ENCODE measurements around the gene TRAM2. TPM values are rescaled to one million over a fixed set of nuclear protein-coding genes. Genes with fewer than 3 reads are reported as not detected.

The TRAM2 gene
- total RNA-seq, 1 donor from 2014 or later: 159 TPM

DNA sequence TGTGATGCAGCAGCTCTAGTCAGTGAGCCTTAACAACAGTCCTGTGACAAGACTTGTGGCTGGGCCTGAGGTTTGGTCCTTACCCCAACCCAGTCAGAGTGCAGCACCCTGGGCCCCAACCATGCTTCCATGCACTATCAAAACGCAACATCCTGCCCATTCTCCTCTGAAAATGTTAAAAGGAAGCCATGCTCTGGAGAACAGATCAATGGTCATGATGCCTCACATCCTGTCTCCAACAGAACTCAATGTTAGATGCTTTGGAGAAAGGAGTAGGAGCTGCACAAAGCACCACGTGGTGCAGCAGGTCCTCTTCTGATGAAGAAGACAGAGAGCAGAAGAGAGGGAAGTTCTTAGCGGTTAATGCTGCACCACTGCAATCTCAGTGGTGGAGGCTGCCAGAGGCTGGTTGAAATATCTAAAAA is 41.9 kb downstream of the TRAM2 start:
- Mint-ChIP-seq H3K27ac (ENCODE audit: unreplicated experiment) (no peak overlapping the region), H3K27me3 (ENCODE audit: low read depth) (no peaks in the 10 kb centered on the region), H3K9me3 (ENCODE audit: low read depth) (no peaks in the 10 kb centered on the region), H3K4me3 (ENCODE audit: unreplicated experiment) (no peak overlapping the region), H3K4me1 (ENCODE audit: low read depth) (peaks cover 81% of the 10 kb centered on the region), H3K36me3 (ENCODE audit: low read depth) (peaks cover 20% of the 10 kb centered on the region)
- TF ChIP-seq, protein P1, sequence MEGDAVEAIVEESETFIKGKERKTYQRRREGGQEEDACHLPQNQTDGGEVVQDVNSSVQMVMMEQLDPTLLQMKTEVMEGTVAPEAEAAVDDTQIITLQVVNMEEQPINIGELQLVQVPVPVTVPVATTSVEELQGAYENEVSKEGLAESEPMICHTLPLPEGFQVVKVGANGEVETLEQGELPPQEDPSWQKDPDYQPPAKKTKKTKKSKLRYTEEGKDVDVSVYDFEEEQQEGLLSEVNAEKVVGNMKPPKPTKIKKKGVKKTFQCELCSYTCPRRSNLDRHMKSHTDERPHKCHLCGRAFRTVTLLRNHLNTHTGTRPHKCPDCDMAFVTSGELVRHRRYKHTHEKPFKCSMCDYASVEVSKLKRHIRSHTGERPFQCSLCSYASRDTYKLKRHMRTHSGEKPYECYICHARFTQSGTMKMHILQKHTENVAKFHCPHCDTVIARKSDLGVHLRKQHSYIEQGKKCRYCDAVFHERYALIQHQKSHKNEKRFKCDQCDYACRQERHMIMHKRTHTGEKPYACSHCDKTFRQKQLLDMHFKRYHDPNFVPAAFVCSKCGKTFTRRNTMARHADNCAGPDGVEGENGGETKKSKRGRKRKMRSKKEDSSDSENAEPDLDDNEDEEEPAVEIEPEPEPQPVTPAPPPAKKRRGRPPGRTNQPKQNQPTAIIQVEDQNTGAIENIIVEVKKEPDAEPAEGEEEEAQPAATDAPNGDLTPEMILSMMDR (IDR thresholded peaks at IDR 0.05): no peak
- no peak for DNase-seq (ENCODE audit: low spot score)

DNA sequence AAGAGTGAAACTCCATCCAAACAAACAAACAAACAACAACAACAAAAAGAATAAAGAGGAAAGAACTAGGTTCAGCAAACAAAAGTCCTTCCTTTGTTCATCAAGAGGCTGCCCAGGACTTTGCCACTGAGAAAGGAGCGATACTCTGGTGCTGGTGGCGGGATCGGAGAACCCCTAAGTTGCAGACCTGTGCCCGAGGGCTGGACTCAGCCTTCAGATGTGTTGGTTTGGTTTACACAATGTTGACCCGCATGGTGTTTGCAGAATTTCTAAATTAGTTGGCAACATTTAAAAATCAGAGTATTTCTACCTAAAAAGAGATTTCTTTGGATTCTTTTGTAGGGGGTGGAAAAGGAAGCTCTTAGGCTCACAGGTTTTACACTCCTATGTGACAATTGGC is 42.5 kb downstream of the TRAM2 start:
- no peak for DNase-seq (ENCODE audit: low spot score)
- H3K27me3 Mint-ChIP-seq (ENCODE audit: low read depth): no peaks in the 10 kb centered on the region
- H3K9me3 Mint-ChIP-seq (ENCODE audit: low read depth): no peaks in the 10 kb centered on the region
- TF ChIP-seq, protein P1 (IDR thresholded peaks at IDR 0.05): no peak
- peaks cover 20% of the 10 kb centered on the region for H3K36me3 Mint-ChIP-seq (ENCODE audit: low read depth)
- H3K27ac Mint-ChIP-seq (ENCODE audit: unreplicated experiment): no peak overlapping the region
- peaks cover 75% of the 10 kb centered on the region for H3K4me1 Mint-ChIP-seq (ENCODE audit: low read depth)
- no peak overlapping the region for H3K4me3 Mint-ChIP-seq (ENCODE audit: unreplicated experiment)

DNA sequence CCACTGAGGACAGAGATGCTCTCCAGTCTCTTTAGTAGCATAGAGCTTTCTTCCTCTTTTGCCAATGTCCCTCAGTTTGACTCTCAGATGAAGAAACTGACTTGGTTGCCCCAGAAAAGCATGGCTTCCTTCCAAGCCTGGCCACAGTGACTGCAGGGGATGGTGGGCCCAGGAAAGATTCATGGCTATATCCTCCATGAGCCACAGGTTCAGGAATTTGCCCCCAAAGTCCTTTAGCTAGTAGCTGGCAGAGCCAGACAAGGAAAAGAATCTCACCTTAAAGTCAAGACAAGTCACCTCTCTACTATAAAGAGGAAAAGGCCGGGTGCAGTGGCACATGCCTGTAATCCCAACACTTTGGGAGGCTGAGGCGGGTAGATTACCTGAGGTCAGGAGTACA is 43.4 kb downstream of the TRAM2 start:
- TF ChIP-seq, protein P1 (IDR thresholded peaks at IDR 0.05): no peak
- no peak overlapping the region for H3K27ac Mint-ChIP-seq (ENCODE audit: unreplicated experiment)
- H3K9me3 Mint-ChIP-seq (ENCODE audit: low read depth): no peaks in the 10 kb centered on the region
- H3K4me3 Mint-ChIP-seq (ENCODE audit: unreplicated experiment): no peak overlapping the region
- DNase-seq (ENCODE audit: low spot score): no peak
- peaks cover 66% of the 10 kb centered on the region for H3K4me1 Mint-ChIP-seq (ENCODE audit: low read depth)
- H3K27me3 Mint-ChIP-seq (ENCODE audit: low read depth): no peaks in the 10 kb centered on the region
- peaks cover 22% of the 10 kb centered on the region for H3K36me3 Mint-ChIP-seq (ENCODE audit: low read depth)

DNA sequence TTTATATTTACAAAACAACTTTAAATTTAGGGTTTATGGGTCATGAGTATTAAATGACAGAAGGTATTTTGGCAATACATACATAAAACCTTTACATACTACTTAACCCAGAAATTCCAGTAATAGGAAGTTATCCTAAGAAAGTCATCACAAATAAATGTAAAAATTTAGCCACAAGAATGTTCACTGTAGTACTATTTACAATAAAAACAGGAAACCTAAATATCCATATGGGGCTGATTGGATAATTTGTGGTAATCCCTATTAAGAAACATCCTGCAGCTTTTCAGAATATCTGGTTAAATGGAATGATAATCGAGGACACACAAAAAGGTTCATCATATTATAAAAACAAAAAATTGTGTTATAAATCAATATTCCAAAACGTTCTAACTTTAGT is 44.4 kb downstream of the TRAM2 start:
- no peak for DNase-seq (ENCODE audit: low spot score)
- Mint-ChIP-seq H3K27me3 (ENCODE audit: low read depth) (no peaks in the 10 kb centered on the region), H3K27ac (ENCODE audit: unreplicated experiment) (peak overlapping the region; percentile 17), H3K4me3 (ENCODE audit: unreplicated experiment) (no peak overlapping the region), H3K9me3 (ENCODE audit: low read depth) (no peaks in the 10 kb centered on the region), H3K36me3 (ENCODE audit: low read depth) (peaks cover 22% of the 10 kb centered on the region), H3K4me1 (ENCODE audit: low read depth) (peaks cover 56% of the 10 kb centered on the region)
- TF ChIP-seq, protein P1 (IDR thresholded peaks at IDR 0.05): no peak

DNA sequence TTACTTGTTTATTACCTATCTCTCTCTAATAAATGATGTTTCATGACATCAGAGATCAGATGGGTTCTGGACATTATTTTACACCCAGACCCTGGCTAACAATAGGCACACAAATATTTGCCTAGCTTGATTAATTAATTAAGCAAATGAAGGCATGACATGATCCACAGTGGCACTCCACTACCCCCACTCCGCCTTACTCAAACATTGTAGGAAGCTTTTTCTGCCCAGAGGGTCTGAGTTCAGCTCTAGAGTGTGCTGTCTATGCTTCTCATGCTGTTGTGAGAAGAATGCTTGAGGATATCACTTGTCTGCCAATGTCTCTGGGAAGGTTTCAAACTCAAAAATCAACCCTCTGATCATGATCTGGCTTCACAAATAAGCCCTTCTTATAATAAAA is 45.0 kb downstream of the TRAM2 start:
- no peaks in the 10 kb centered on the region for H3K27me3 Mint-ChIP-seq (ENCODE audit: low read depth)

More for the DNA sequence above, 45.0 kb downstream of the TRAM2 start:
- Mint-ChIP-seq H3K4me3 (ENCODE audit: unreplicated experiment) (no peak overlapping the region), H3K27ac (ENCODE audit: unreplicated experiment) (peak overlapping the region; percentile 9), H3K9me3 (ENCODE audit: low read depth) (no peaks in the 10 kb centered on the region), H3K36me3 (ENCODE audit: low read depth) (peaks cover 22% of the 10 kb centered on the region), H3K4me1 (ENCODE audit: low read depth) (peaks cover 50% of the 10 kb centered on the region)
- no peak for DNase-seq (ENCODE audit: low spot score)
- TF ChIP-seq, protein P1 (IDR thresholded peaks at IDR 0.05): no peak
